Left lung (tissue), 10 donors: ENCODE results near the gene TENM4. TPM values are rescaled to one million over a fixed set of nuclear protein-coding genes. Genes with fewer than 3 reads are reported as not detected.

Experiments used
- ATAC-seq: fragments of 200-7000 bp; cut with Tn5 transposase; one replicate; pipeline ENCODE4 v1.9.1; 2020; ENCODE audit warnings: moderate library complexity
- DNase-seq, 4 donors: peaks; one replicate each; pipeline ENCODE4 v3.0.0-alpha.2; 2013 to 2020
- H3K27ac ChIP-seq, 2 donors: fragments of 200-600 bp; sonication (generic) in 1 of 2; one replicate each; pipeline versions ENCODE4 v1.5.0 to v1.8.0; 2020 to 2021
- H3K27me3 ChIP-seq, 2 donors: fragments of 200-600 bp; sonication (generic) in 1 of 2; one replicate each; pipeline versions ENCODE4 v1.5.0 to v1.8.0; 2020 to 2021
- H3K36me3 ChIP-seq, 2 donors: fragments of 200-600 bp; sonication (generic) in 1 of 2; one replicate each; pipeline versions ENCODE4 v1.5.0 to v1.8.0; 2020 to 2021
- H3K4me1 ChIP-seq, 2 donors: fragments of 200-600 bp; one replicate each; pipeline ENCODE4 v1.8.0; 2021
- H3K4me3 ChIP-seq, 2 donors: fragments of 200-600 bp; sonication (generic) in 1 of 2; one replicate each; pipeline versions ENCODE4 v1.5.0 to v1.8.0; 2020 to 2021; ENCODE audit warnings: mild to moderate bottlenecking in 1 of 2
- H3K9me3 ChIP-seq, 2 donors: fragments of 200-600 bp; sonication (generic) in 1 of 2; one replicate each; pipeline versions ENCODE4 v1.5.0 to v1.8.0; 2020 to 2021
- CTCF ChIP-seq, 2 donors: fragments of 200-600 bp; sonication (generic) in 1 of 2; IDR thresholded peaks; one replicate each; pipeline versions ENCODE4 v1.5.0 to v1.8.0; 2021; ENCODE audit warnings: antibody characterized with exemption in 2 of 2
- intact Hi-C, 2 donors: fragments of 100-400 bp; cut with DNase I; formaldehyde crosslinking; loops; one replicate each; pipeline versions ENCODE4 v1.11.2 to v1.14.2; 2022
- polyA plus RNA-seq, 6 donors: library from polyadenylated mRNA; unstranded; fragments of 120-200 nt; gene quantifications; one replicate each; pipeline ENCODE4 v1.2.1, GENCODE V29; 2013; ENCODE audit not compliant: insufficient read length in 6 of 6
- total RNA-seq, 2 donors: library from RNA; stranded (reverse); fragmentation: NEBNext Ultra II Directional; extraction: Animal tissue kit (Norgen Biotek cat#: 25700); gene quantifications; one replicate each; pipeline ENCODE4 v1.2.1, GENCODE V29; 2021
- donor health status: DM: no; HTN: yes; CAD: no.
- donor health status: DM: no; HTN: no; CAD: no.

Gene TENM4
- total and polyA plus RNA-seq, 8 donors = 3.4 to 7.1 (median 5.2) TPM

GRCh38 chr11:79332017-79332416 is 108.8 kb downstream of the TENM4 start:
- H3K4me3 ChIP-seq = no peak overlapping the region
- H3K4me1 ChIP-seq = no peaks in the 10 kb centered on the region
- no peaks in the 10 kb centered on the region for H3K36me3 ChIP-seq
- no peak overlapping the region for H3K27ac ChIP-seq
- no peak for ATAC-seq
- no peak for TF ChIP-seq CTCF (IDR thresholded peaks at IDR 0.05)
- no peaks in the 10 kb centered on the region for H3K27me3 ChIP-seq
- DNase-seq = no peak
- intact Hi-C loops = no loop called here
- H3K9me3 ChIP-seq = no peaks in the 10 kb centered on the region

GRCh38 chr11:79331203-79331901 is 109.5 kb downstream of the TENM4 start:
- H3K36me3 ChIP-seq = no peaks in the 10 kb centered on the region
- no peak overlapping the region for H3K27ac ChIP-seq
- H3K27me3 ChIP-seq = no peaks in the 10 kb centered on the region
- no peak overlapping the region for H3K4me3 ChIP-seq
- TF ChIP-seq CTCF (IDR thresholded peaks at IDR 0.05) = no peak
- ATAC-seq (no peak), DNase-seq (no peak)
- no peaks in the 10 kb centered on the region for H3K4me1 ChIP-seq
- no peaks in the 10 kb centered on the region for H3K9me3 ChIP-seq
- intact Hi-C loops = no loop called here

GRCh38 chr11:79330651-79331050 is 110.2 kb downstream of the TENM4 start:
- H3K4me3 ChIP-seq = no peak overlapping the region
- ATAC-seq (no peak), DNase-seq (no peak)
- no peaks in the 10 kb centered on the region for H3K9me3 ChIP-seq
- H3K27ac ChIP-seq = no peak overlapping the region
- no peaks in the 10 kb centered on the region for H3K36me3 ChIP-seq
- no peaks in the 10 kb centered on the region for H3K27me3 ChIP-seq
- intact Hi-C loops = no loop called here
- no peak for TF ChIP-seq CTCF (IDR thresholded peaks at IDR 0.05)
- H3K4me1 ChIP-seq = no peaks in the 10 kb centered on the region

GRCh38 chr11:79329561-79329960 is 111.3 kb downstream of the TENM4 start:
- Histone ChIP-seq H3K4me1 (no peaks in the 10 kb centered on the region), H3K9me3 (no peaks in the 10 kb centered on the region), H3K4me3 (no peak overlapping the region), H3K36me3 (no peaks in the 10 kb centered on the region), H3K27ac (no peak overlapping the region), H3K27me3 (no peaks in the 10 kb centered on the region)
- ATAC-seq (no peak), DNase-seq (no peak)
- intact Hi-C loops = no loop called here
- no peak for TF ChIP-seq CTCF (IDR thresholded peaks at IDR 0.05)

- H3K4me1 ChIP-seq = no peaks in the 10 kb centered on the region
- intact Hi-C loops = no loop called here
- no peaks in the 10 kb centered on the region for H3K36me3 ChIP-seq
- no peak for TF ChIP-seq CTCF (IDR thresholded peaks at IDR 0.05)
- no peaks in the 10 kb centered on the region for H3K27me3 ChIP-seq
- ATAC-seq = no peak
- H3K27ac ChIP-seq = no peak overlapping the region
- no peak overlapping the region for H3K4me3 ChIP-seq
- no peak for DNase-seq
- no peaks in the 10 kb centered on the region for H3K9me3 ChIP-seq
These were observed 112.4 kb downstream of the TENM4 start for GRCh38 chr11:79328402-79328801.
